ENCODE data around the gene PIEZO2. TPM values are rescaled to one million over a fixed set of nuclear protein-coding genes. Genes with fewer than 3 reads are reported as not detected.

Gene PIEZO2
- total RNA-seq, 3 donors from 2014 or later = 1.9 to 26.2 (median 11.4) TPM

DNA sequence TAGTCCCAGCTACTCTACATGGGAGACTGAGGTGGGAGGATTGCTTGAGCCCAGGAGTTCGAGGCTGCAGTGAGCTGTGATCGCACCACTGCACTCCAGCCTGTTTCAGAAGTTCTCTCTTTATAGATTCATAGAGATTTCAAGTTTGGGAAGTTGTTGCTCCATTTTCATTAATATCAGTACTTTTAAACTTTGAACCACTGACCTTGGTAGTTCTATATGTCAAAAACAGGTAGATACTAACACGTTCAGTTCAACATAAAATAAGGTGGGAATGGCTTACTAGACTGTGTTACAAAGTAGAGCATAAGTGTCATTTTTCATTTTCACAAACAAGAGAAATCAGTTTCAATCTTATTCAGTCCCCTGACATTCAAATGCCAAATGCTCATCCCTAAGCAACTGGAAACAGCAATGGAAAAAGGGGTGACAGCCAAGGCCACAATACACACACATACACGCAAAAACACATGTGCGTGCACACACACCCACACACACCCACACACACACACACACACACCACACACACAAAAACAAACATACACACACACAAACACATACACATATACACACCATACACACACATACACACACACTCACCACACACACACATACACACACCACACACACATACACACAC lies 71.7 kb downstream of the PIEZO2 start:
- H3K9me3 ChIP-seq = no peaks in the 10 kb centered on the region
- no peak overlapping the region for H3K4me3 ChIP-seq
- no peaks in the 10 kb centered on the region for H3K4me1 ChIP-seq
- no peaks in the 10 kb centered on the region for H3K27me3 ChIP-seq
- DNase-seq (ENCODE audit: low spot score in 2 of 2) = no peak
- TF ChIP-seq POLR2AphosphoS5 (IDR thresholded peaks at IDR 0.05) (no peak), POLR2A (IDR thresholded peaks at IDR 0.05) (no peak)
- TF ChIP-seq, protein P1, sequence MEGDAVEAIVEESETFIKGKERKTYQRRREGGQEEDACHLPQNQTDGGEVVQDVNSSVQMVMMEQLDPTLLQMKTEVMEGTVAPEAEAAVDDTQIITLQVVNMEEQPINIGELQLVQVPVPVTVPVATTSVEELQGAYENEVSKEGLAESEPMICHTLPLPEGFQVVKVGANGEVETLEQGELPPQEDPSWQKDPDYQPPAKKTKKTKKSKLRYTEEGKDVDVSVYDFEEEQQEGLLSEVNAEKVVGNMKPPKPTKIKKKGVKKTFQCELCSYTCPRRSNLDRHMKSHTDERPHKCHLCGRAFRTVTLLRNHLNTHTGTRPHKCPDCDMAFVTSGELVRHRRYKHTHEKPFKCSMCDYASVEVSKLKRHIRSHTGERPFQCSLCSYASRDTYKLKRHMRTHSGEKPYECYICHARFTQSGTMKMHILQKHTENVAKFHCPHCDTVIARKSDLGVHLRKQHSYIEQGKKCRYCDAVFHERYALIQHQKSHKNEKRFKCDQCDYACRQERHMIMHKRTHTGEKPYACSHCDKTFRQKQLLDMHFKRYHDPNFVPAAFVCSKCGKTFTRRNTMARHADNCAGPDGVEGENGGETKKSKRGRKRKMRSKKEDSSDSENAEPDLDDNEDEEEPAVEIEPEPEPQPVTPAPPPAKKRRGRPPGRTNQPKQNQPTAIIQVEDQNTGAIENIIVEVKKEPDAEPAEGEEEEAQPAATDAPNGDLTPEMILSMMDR (IDR thresholded peaks at IDR 0.05) = no peak
- H3K27ac ChIP-seq = no peak overlapping the region
- intact Hi-C loops (cut with DNase I; ENCODE audit: low total_unique reads) = no loop called here
- H3K36me3 ChIP-seq = no peaks in the 10 kb centered on the region

DNA sequence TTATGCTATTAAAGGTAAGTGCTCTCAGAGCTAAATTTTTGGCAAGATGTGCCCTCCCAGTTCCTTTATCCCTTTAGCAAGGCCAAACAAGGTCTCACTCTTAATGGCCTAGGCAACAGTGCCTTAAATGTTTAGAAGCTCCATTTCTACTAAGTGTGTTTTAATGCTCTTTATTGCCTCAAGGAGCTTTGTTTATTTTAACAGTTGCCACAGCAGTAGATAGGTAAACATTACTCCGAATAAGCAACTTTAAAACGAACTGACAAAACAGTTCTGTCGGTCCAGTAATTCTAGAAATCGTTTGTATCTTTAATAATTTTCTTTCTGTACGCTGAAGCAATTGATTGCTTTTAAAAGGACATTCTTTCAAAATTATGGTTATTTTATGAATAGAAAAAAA lies 74.5 kb downstream of the PIEZO2 start:
- no peak overlapping the region for H3K27ac ChIP-seq
- TF ChIP-seq POLR2AphosphoS5 (IDR thresholded peaks at IDR 0.05) (no peak), POLR2A (IDR thresholded peaks at IDR 0.05) (no peak)
- TF ChIP-seq, protein P1 (IDR thresholded peaks at IDR 0.05) = no peak
- intact Hi-C loops (cut with DNase I; ENCODE audit: low total_unique reads) = no loop called here

DNA sequence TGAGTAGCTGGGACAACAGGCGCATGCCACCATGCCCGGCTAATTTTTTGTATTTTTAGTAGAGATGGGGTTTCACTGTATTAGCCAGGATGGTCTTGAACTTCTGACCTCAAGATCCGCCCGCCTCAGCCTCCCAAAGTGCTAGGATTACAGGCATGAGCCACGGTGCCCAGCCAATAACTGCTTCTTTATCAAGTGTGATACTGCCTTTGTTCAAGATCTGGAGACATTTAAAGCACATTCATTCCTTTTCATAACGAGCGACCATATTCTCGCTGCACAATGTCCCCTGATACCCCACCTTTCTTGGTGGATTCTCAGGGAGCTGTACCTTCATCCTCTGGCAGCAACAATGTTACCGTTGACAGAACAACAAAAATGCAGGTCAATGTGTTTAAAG lies 75.4 kb downstream of the PIEZO2 start:
- intact Hi-C loops (cut with DNase I; ENCODE audit: low total_unique reads) = no loop called here
- no peaks in the 10 kb centered on the region for H3K4me1 ChIP-seq
- no peaks in the 10 kb centered on the region for H3K9me3 ChIP-seq
- DNase-seq (ENCODE audit: low spot score in 2 of 2) = no peak
- H3K4me3 ChIP-seq = no peak overlapping the region
- H3K27me3 ChIP-seq = no peaks in the 10 kb centered on the region
- H3K36me3 ChIP-seq = no peaks in the 10 kb centered on the region
- H3K27ac ChIP-seq = no peak overlapping the region
- TF ChIP-seq POLR2A (IDR thresholded peaks at IDR 0.05) (no peak), POLR2AphosphoS5 (IDR thresholded peaks at IDR 0.05) (no peak)
- TF ChIP-seq, protein P1 (IDR thresholded peaks at IDR 0.05) = no peak

More for the DNA sequence above, 74.5 kb downstream of the PIEZO2 start:
- DNase-seq (ENCODE audit: low spot score in 2 of 2) = no peak
- H3K36me3 ChIP-seq = no peaks in the 10 kb centered on the region
- no peaks in the 10 kb centered on the region for H3K27me3 ChIP-seq
- no peaks in the 10 kb centered on the region for H3K9me3 ChIP-seq
- H3K4me3 ChIP-seq = no peak overlapping the region
- H3K4me1 ChIP-seq = no peaks in the 10 kb centered on the region

DNA sequence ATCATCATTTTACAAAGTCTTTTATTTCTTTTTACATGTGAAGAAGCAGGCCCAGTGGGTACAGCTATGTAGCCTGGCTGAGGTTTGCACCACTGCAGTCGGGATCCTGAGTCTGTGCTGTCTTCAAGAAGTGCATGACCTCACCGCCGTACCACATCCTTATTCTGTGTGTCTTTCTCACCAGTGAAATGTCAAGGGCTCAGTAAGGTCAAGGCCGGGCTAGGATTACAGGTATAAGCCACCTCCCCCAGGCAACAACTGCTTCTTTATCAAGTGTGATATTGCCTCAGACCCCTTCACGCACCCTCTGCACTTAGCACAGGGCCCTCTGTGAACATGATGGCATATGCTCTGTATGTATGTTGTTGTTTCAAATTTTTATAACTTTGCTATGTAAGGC lies 76.7 kb downstream of the PIEZO2 start:
- H3K36me3 ChIP-seq = no peaks in the 10 kb centered on the region
- intact Hi-C loops (cut with DNase I; ENCODE audit: low total_unique reads) = no loop called here
- no peak overlapping the region for H3K4me3 ChIP-seq
- TF ChIP-seq, protein P1 (IDR thresholded peaks at IDR 0.05) = no peak
- TF ChIP-seq POLR2AphosphoS5 (IDR thresholded peaks at IDR 0.05) = no peak
- no peak for TF ChIP-seq POLR2A (IDR thresholded peaks at IDR 0.05)
- no peaks in the 10 kb centered on the region for H3K9me3 ChIP-seq
- H3K4me1 ChIP-seq = no peaks in the 10 kb centered on the region
- no peak overlapping the region for H3K27ac ChIP-seq
- DNase-seq (ENCODE audit: low spot score in 2 of 2) = no peak
- no peaks in the 10 kb centered on the region for H3K27me3 ChIP-seq

DNA sequence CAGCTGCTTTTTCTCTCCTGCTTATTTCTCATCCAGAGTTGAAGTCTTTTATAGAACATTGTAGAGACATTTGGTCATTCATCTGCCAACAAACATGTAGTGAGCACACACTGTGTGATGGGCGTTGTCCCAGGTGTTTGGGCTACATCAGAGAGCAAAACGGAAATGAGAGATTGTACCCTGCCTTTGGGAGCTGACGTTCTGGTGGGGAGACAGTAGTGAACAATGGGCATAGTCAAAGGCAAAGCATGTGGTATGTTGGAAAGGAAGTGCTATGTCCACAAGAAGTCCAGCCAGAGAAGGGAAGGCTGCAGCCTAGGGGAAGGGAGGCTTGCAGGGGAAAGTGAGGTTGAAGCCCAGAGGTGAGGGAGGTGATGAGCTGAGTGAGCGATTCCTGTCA lies 78.1 kb downstream of the PIEZO2 start:
- no peak overlapping the region for H3K4me3 ChIP-seq
- no peaks in the 10 kb centered on the region for H3K4me1 ChIP-seq
- TF ChIP-seq, protein P1 (IDR thresholded peaks at IDR 0.05) = no peak
- TF ChIP-seq POLR2A (IDR thresholded peaks at IDR 0.05) = no peak
- TF ChIP-seq POLR2AphosphoS5 (IDR thresholded peaks at IDR 0.05) = no peak
- intact Hi-C loops (cut with DNase I; ENCODE audit: low total_unique reads) = no loop called here
- no peaks in the 10 kb centered on the region for H3K9me3 ChIP-seq
- no peak for DNase-seq (ENCODE audit: low spot score in 2 of 2)
- no peaks in the 10 kb centered on the region for H3K36me3 ChIP-seq
- H3K27ac ChIP-seq = no peak overlapping the region
- H3K27me3 ChIP-seq = no peaks in the 10 kb centered on the region

Measured in breast epithelium (tissue), 4 donors.